Astrocyte (in vitro differentiated cells and primary cell): Measurements from ENCODE around the gene CCDC102B. TPM values are rescaled to one million over a fixed set of nuclear protein-coding genes. Genes with fewer than 3 reads are reported as not detected.

Experiments
- DNase-seq: peaks from one replicate; pipeline ENCODE4 v3.0.0-alpha.2; 2010; ENCODE audit warnings: low read depth
- FAIRE-seq: peaks from 2 replicates; lab custom pipeline; 2011; peaks lifted over from hg19 to GRCh38; lab: Jason Lieb, UNC
- H2AFZ ChIP-seq: 2 replicates; pipeline ENCODE4 v1.6.0; 2012; ENCODE audit warnings: low read depth, low read length, inconsistent platforms
- H3K27ac ChIP-seq: 2 replicates; pipeline ENCODE4 v1.5.1; 2011; ENCODE audit warnings: low read depth, low read length, inconsistent platforms
- H3K27me3 ChIP-seq: 2 replicates; pipeline ENCODE4 v1.6.0; 2011; ENCODE audit warnings: low read length, inconsistent platforms; ENCODE audit not compliant: insufficient read depth
- H3K36me3 ChIP-seq: 2 replicates; pipeline ENCODE4 v1.5.1; 2011; ENCODE audit warnings: low read length, inconsistent platforms; ENCODE audit not compliant: insufficient read depth
- H3K4me1 ChIP-seq: 2 replicates; pipeline ENCODE4 v1.5.1; 2011; ENCODE audit warnings: low read length, inconsistent platforms; ENCODE audit not compliant: insufficient read depth
- H3K4me2 ChIP-seq: 2 replicates; pipeline ENCODE4 v1.6.0; 2012; ENCODE audit warnings: low read length, inconsistent platforms
- H3K4me3 ChIP-seq: 2 replicates; pipeline ENCODE4 v1.5.1; 2011; ENCODE audit warnings: low read depth, mild to moderate bottlenecking, low read length, inconsistent platforms; ENCODE audit not compliant: insufficient read depth
- H3K79me2 ChIP-seq: 2 replicates; pipeline ENCODE4 v1.6.0; 2012; ENCODE audit warnings: mild to moderate bottlenecking, low read length, inconsistent platforms; ENCODE audit not compliant: insufficient read depth
- H3K9ac ChIP-seq: 2 replicates; pipeline ENCODE4 v1.6.0; 2012; ENCODE audit warnings: mild to moderate bottlenecking, low read length, inconsistent platforms
- H3K9me3 ChIP-seq: 2 replicates; pipeline ENCODE4 v1.5.1; 2012; ENCODE audit warnings: low read depth, mild to moderate bottlenecking, low read length, inconsistent platforms; ENCODE audit not compliant: insufficient read depth
- H4K20me1 ChIP-seq: 2 replicates; pipeline ENCODE4 v1.6.0; 2012; ENCODE audit warnings: low read length, inconsistent platforms; ENCODE audit not compliant: insufficient read depth
- H3K27ac Mint-ChIP-seq: one replicate; pipeline ENCODE4 v1.8.0; 2021; ENCODE audit warnings: mild to moderate bottlenecking, mixed read lengths; ENCODE audit not compliant: unreplicated experiment
- H3K27me3 Mint-ChIP-seq: one replicate; pipeline ENCODE4 v1.8.0; 2021; ENCODE audit warnings: low read depth, mixed read lengths; ENCODE audit not compliant: unreplicated experiment
- H3K36me3 Mint-ChIP-seq: one replicate; pipeline ENCODE4 v1.8.0; 2021; ENCODE audit warnings: low read depth, mixed read lengths; ENCODE audit not compliant: unreplicated experiment
- H3K4me1 Mint-ChIP-seq: one replicate; pipeline ENCODE4 v1.8.0; 2021; ENCODE audit warnings: low read depth, mixed read lengths; ENCODE audit not compliant: unreplicated experiment
- H3K4me3 Mint-ChIP-seq: one replicate; pipeline ENCODE4 v1.8.0; 2021; ENCODE audit warnings: mild to moderate bottlenecking, moderate library complexity, mixed read lengths; ENCODE audit not compliant: unreplicated experiment
- H3K9me3 Mint-ChIP-seq: one replicate; pipeline ENCODE4 v1.8.0; 2021; ENCODE audit warnings: mild to moderate bottlenecking, mixed read lengths; ENCODE audit not compliant: unreplicated experiment
- EZH2 ChIP-seq: IDR thresholded peaks from 2 replicates; pipeline ENCODE4 v1.6.1; 2012; ENCODE audit warnings: mild to moderate bottlenecking, low read length, inconsistent platforms; ENCODE audit not compliant: insufficient read depth
- total RNA-seq: library from RNA; stranded (reverse); gene quantifications from 2 replicates; pipeline ENCODE4 v1.2.1, GENCODE V29; 2021
- TF ChIP-seq, protein P1 (sequence below): IDR thresholded peaks from 2 replicates; pipeline ENCODE4 v1.5.1; 2011; ENCODE audit warnings: low read depth, mild to moderate bottlenecking, inconsistent platforms, low read length, moderate library complexity; ENCODE audit not compliant: insufficient read depth

Gene CCDC102B
- total RNA-seq, 1 donor from 2014 or later = 7.9 TPM

DNA sequence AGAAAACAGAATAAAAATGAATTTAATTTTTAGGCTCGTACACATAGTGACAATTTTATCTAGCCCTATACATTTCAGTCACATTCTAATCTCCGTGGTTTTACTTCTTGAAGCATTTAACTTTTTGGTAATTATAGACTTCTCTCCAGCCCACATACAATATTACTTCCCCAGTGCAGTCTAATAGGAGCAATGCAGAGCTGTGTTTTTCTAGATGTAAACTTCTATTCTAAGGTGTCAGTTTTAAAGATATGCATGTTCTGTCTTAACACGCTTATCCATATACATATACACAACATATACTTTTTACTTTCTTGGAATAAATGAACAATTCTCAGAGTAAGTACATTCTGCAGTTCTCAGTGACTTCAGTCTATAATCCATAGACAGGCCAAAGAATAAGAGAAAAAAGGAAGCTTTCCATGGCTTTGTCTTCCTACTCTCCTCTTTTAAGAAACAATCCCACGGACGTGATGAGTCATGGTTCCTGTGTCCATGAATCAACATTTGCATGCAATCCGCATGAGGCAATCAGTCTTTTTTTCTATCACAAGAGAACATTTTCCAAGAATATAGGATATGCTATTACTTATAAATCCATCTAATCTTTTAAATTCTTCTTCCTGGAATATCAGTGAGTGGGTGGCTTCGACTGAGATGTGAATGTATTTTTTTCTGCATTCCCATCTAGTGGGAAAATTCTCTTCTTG, 42.8 kb downstream of the CCDC102B start:
- Histone ChIP-seq H3K27ac (peak overlapping the region; percentile 92), H3K4me3 (no peak overlapping the region), H3K4me2 (peak overlapping the region; percentile 56), H3K9me3 (no peaks in the 10 kb centered on the region), H3K27me3 (no peaks in the 10 kb centered on the region), H2AFZ (peak overlapping the region; percentile 12), H3K4me1 (peaks cover 6% of the 10 kb centered on the region), H3K36me3 (no peaks in the 10 kb centered on the region), H3K9ac (peak overlapping the region; percentile 70), H4K20me1 (no peaks in the 10 kb centered on the region), H3K79me2 (no peaks in the 10 kb centered on the region)
- no peaks in the 10 kb centered on the region for H3K9me3 Mint-ChIP-seq
- H3K4me3 Mint-ChIP-seq = no peak overlapping the region
- H3K27ac Mint-ChIP-seq = peak overlapping the region; percentile 97
- no peak for TF ChIP-seq EZH2
- TF ChIP-seq, protein P1, sequence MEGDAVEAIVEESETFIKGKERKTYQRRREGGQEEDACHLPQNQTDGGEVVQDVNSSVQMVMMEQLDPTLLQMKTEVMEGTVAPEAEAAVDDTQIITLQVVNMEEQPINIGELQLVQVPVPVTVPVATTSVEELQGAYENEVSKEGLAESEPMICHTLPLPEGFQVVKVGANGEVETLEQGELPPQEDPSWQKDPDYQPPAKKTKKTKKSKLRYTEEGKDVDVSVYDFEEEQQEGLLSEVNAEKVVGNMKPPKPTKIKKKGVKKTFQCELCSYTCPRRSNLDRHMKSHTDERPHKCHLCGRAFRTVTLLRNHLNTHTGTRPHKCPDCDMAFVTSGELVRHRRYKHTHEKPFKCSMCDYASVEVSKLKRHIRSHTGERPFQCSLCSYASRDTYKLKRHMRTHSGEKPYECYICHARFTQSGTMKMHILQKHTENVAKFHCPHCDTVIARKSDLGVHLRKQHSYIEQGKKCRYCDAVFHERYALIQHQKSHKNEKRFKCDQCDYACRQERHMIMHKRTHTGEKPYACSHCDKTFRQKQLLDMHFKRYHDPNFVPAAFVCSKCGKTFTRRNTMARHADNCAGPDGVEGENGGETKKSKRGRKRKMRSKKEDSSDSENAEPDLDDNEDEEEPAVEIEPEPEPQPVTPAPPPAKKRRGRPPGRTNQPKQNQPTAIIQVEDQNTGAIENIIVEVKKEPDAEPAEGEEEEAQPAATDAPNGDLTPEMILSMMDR = no peak
- peak; percentile 89 for FAIRE-seq
- H3K4me1 Mint-ChIP-seq = peaks cover 17% of the 10 kb centered on the region
- peak; percentile 96 for DNase-seq
- no peaks in the 10 kb centered on the region for H3K36me3 Mint-ChIP-seq
- no peaks in the 10 kb centered on the region for H3K27me3 Mint-ChIP-seq

DNA sequence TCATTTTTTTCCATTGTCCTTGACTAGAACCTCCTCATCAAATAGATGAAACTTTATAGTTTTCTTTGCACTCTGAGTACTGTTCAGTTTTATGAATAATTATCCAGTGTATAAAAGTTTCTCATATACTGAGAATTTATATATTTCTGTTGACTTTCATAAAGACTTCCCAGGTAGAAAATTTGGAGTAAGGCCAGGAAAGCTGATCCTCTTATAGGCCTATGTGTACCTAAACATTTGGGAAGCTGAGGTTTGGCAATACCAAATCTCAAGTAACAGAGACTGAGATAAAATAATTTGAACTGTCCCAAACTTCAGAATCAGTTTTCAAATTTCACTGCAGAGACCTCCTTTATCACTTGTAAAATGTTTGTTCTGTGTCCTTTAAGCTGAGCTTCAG, 43.4 kb downstream of the CCDC102B start:
- Histone ChIP-seq H3K4me1 (peaks cover 6% of the 10 kb centered on the region), H3K9ac (peak overlapping the region; percentile 50), H3K79me2 (no peaks in the 10 kb centered on the region), H3K27me3 (no peaks in the 10 kb centered on the region), H3K9me3 (no peaks in the 10 kb centered on the region), H2AFZ (peak overlapping the region; percentile 12), H3K27ac (peak overlapping the region; percentile 92), H4K20me1 (no peaks in the 10 kb centered on the region), H3K4me2 (peak overlapping the region; percentile 56), H3K36me3 (no peaks in the 10 kb centered on the region), H3K4me3 (no peak overlapping the region)
- Mint-ChIP-seq H3K36me3 (no peaks in the 10 kb centered on the region), H3K4me3 (no peak overlapping the region), H3K27me3 (no peaks in the 10 kb centered on the region), H3K9me3 (no peaks in the 10 kb centered on the region), H3K27ac (peak overlapping the region; percentile 97), H3K4me1 (peaks cover 19% of the 10 kb centered on the region)
- FAIRE-seq = peak; percentile 55
- TF ChIP-seq, protein P1 = no peak
- TF ChIP-seq EZH2 = no peak
- DNase-seq = peak; percentile 4

DNA sequence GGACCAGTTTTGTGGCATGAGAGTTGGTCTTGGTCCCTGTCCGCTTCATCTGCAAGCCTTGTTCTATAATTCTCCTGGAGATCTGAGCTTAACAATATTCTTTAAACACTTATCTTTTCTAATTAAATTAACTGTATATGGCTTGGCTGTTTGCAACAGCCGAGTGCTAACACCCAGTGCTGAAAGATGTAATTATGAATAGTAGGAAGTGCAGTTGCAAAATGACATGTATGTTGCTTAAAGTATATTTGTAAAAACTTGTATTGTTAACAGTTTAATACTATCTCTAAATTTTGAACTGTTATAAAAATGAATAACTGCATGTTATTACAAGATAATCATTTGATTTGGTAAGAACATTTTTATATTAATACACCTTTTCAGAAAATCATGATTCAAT, 45.1 kb downstream of the CCDC102B start:
- H4K20me1 ChIP-seq = no peaks in the 10 kb centered on the region
- Mint-ChIP-seq H3K27me3 (no peaks in the 10 kb centered on the region), H3K4me1 (peaks cover 19% of the 10 kb centered on the region), H3K4me3 (no peak overlapping the region), H3K36me3 (no peaks in the 10 kb centered on the region), H3K9me3 (no peaks in the 10 kb centered on the region), H3K27ac (no peak overlapping the region)
- DNase-seq = no peak
- no peaks in the 10 kb centered on the region for H3K27me3 ChIP-seq
- no peak overlapping the region for H2AFZ ChIP-seq
- no peak overlapping the region for H3K4me3 ChIP-seq
- peaks cover 6% of the 10 kb centered on the region for H3K4me1 ChIP-seq
- FAIRE-seq = no peak
- no peak overlapping the region for H3K27ac ChIP-seq
- no peaks in the 10 kb centered on the region for H3K9me3 ChIP-seq
- no peaks in the 10 kb centered on the region for H3K36me3 ChIP-seq
- H3K4me2 ChIP-seq = no peak overlapping the region
- no peak for TF ChIP-seq EZH2
- TF ChIP-seq, protein P1 = no peak
- no peak overlapping the region for H3K9ac ChIP-seq
- H3K79me2 ChIP-seq = no peaks in the 10 kb centered on the region
